Measurements from ENCODE around the gene MBD6.

- TF ChIP-seq CTCF (IDR thresholded peaks at IDR 0.05; ENCODE audit: insufficient read depth, low read length, poor library complexity, severe bottlenecking), result no peak
- TF ChIP-seq EZH2phosphoT487 (conservative IDR thresholded peaks at IDR 0.05; ENCODE audit: low read length), result no peak
These were observed 25.1 kb upstream of the MBD6 start for GRCh38 chr12:57497223-57498131.

All from SU-DHL-6 (cell line).